CD4-positive, alpha-beta T cell (primary cell): ENCODE results near the gene PCDHGC5. TPM values are rescaled to one million over a fixed set of nuclear protein-coding genes. Genes with fewer than 3 reads are reported as not detected.

Experiments
- ATAC-seq: fragments of 200-7000 bp; cut with Tn5 transposase; one replicate; pipeline ENCODE4 v1.10.0; 2022; ENCODE audit warnings: mild to moderate bottlenecking; ENCODE audit not compliant: poor library complexity
- CTCF ChIA-PET: fragments of 350-600 bp; sonication (Branson Sonifier 250); formaldehyde crosslinking; loops from one replicate; lab custom pipeline; 2021; ENCODE audit warnings: antibody characterized with exemption, inconsistent platforms; lab: Charles Lee
- POLR2A ChIA-PET: fragments of 350-600 bp; sonication (Branson Sonifier 250); formaldehyde crosslinking; loops from one replicate; lab custom pipeline; 2021; ENCODE audit warnings: antibody characterized with exemption, inconsistent platforms; lab: Charles Lee
- DNase-seq, 14 experiments: peaks; one replicate each; pipeline ENCODE4 v3.0.0-alpha.2; 2013 to 2020; ENCODE audit warnings: mixed read lengths in 2 of 14
- H3K27ac ChIP-seq, 2 donors: one replicate each; pipeline versions ENCODE4 v1.5.1 to v1.7.0; 2013; ENCODE audit warnings: low read length in 2 of 2, low read depth in 1 of 2, mild to moderate bottlenecking in 1 of 2
- H3K27me3 ChIP-seq, 2 experiments: 1 replicate in 1 of 2; 2 replicates in 1 of 2; pipeline versions ENCODE4 v1.6.1 to v1.7.0; 2013; ENCODE audit warnings: low read length in 2 of 2, control low read depth in 1 of 2, mild to moderate bottlenecking in 1 of 2, moderate library complexity in 1 of 2; ENCODE audit not compliant: insufficient read depth in 2 of 2, control insufficient read depth in 1 of 2
- H3K36me3 ChIP-seq: one replicate; pipeline ENCODE4 v1.6.1; 2013; ENCODE audit warnings: low read length, control low read depth; ENCODE audit not compliant: insufficient read depth
- H3K4me1 ChIP-seq: one replicate; pipeline ENCODE4 v1.6.1; 2013; ENCODE audit warnings: low read length, control low read depth; ENCODE audit not compliant: insufficient read depth
- H3K4me3 ChIP-seq: one replicate; pipeline ENCODE4 v1.5.1; 2013; ENCODE audit warnings: mild to moderate bottlenecking, low read length, moderate library complexity
- H3K9me3 ChIP-seq, 2 experiments: 1 replicate in 1 of 2; 2 replicates in 1 of 2; pipeline versions ENCODE4 v1.6.1 to v1.7.0; 2013; ENCODE audit warnings: low read length in 2 of 2, mild to moderate bottlenecking in 2 of 2, control low read depth in 1 of 2, moderate library complexity in 1 of 2; ENCODE audit not compliant: control insufficient read depth in 1 of 2, insufficient read depth in 1 of 2
- H3K27ac Mint-ChIP-seq: one replicate; pipeline ENCODE4 v1.8.0; 2020; ENCODE audit warnings: mixed read lengths
- H3K27me3 Mint-ChIP-seq: one replicate; pipeline ENCODE4 v1.8.0; 2021; ENCODE audit warnings: mixed read lengths
- H3K36me3 Mint-ChIP-seq: one replicate; pipeline ENCODE4 v1.8.0; 2021; ENCODE audit warnings: low read depth, mixed read lengths
- H3K4me1 Mint-ChIP-seq: one replicate; pipeline ENCODE4 v1.8.0; 2021; ENCODE audit warnings: low read depth, mixed read lengths
- H3K4me3 Mint-ChIP-seq: one replicate; pipeline ENCODE4 v1.8.0; 2020; ENCODE audit warnings: mild to moderate bottlenecking, mixed read lengths
- H3K9me3 Mint-ChIP-seq: one replicate; pipeline ENCODE4 v1.8.0; 2020; ENCODE audit warnings: mixed read lengths
- CTCF ChIP-seq: fragments of 200-600 bp; IDR thresholded peaks from one replicate; pipeline ENCODE4 v1.8.0; 2022; ENCODE audit warnings: antibody characterized with exemption, mild to moderate bottlenecking
- intact Hi-C, 2 experiments: fragments of 100-400 bp; cut with DNase I in 1 of 2; cut with micrococcal nuclease in 1 of 2; formaldehyde crosslinking; loops; one replicate each; pipeline versions ENCODE4 v1.15.1 to v1.9.0; 2023 to 2025; cut with DNase I, micrococcal nuclease
- total RNA-seq, 174 experiments: library from RNA in 2 of 174; stranded (reverse) in 2 of 174; gene quantifications; one replicate each; pipeline ENCODE4 v1.2.3 and lab custom pipeline; 2021 to 2026

Gene PCDHGC5
- total RNA-seq, 2 experiments from 2014 or later, result not detected

GRCh38 chr5:141521244-141521781 lies 32.4 kb downstream of the PCDHGC5 start:
- DNase-seq, result peak in 2 of 14 experiments; percentile 39 to 50
- Mint-ChIP-seq H3K4me1 (peaks cover 12% of the 10 kb centered on the region), H3K9me3 (no peaks in the 10 kb centered on the region), H3K27ac (no peak overlapping the region), H3K4me3 (no peak overlapping the region), H3K27me3 (no peaks in the 10 kb centered on the region), H3K36me3 (no peaks in the 10 kb centered on the region)
- no peaks in the 10 kb centered on the region for H3K27me3 ChIP-seq
- intact Hi-C loops, result loop anchor here in 1 of 2 experiments (10.0 kb wide), 1 partner anchor 437 kb away; no protein-coding TSS in a partner anchor
- H3K27ac ChIP-seq, result no peak overlapping the region
- peaks cover 13% of the 10 kb centered on the region for H3K4me1 ChIP-seq
- POLR2A ChIA-PET, result interaction anchor here (1.0 kb wide), 1 partner anchor 9 kb away, joined by 4 read pairs; no protein-coding TSS in a partner anchor
- no peaks in the 10 kb centered on the region for H3K9me3 ChIP-seq
- ATAC-seq, result no peak
- no peak for TF ChIP-seq CTCF
- CTCF ChIA-PET, result interaction anchor here (1.0 to 2.8 kb wide), 4 partner anchors 37 to 147 kb away, joined by 3 to 10 read pairs (median 4); partner anchors contain the start of genes PCDHGB6 and PCDHGB7
- H3K36me3 ChIP-seq, result peaks cover 100% of the 10 kb centered on the region
- H3K4me3 ChIP-seq, result no peak overlapping the region

- no peaks in the 10 kb centered on the region for H3K9me3 Mint-ChIP-seq
- no peak overlapping the region for H3K27ac Mint-ChIP-seq
- no peak overlapping the region for H3K4me3 ChIP-seq
- intact Hi-C loops, result loop anchor here in 1 of 2 experiments (10.0 kb wide), 1 partner anchor 438 kb away; no protein-coding TSS in a partner anchor
- no peak overlapping the region for H3K27ac ChIP-seq
- no peak for TF ChIP-seq CTCF
- no peaks in the 10 kb centered on the region for H3K9me3 ChIP-seq
- H3K27me3 ChIP-seq, result no peaks in the 10 kb centered on the region
- H3K27me3 Mint-ChIP-seq, result no peaks in the 10 kb centered on the region
- peaks cover 100% of the 10 kb centered on the region for H3K36me3 ChIP-seq
- POLR2A ChIA-PET, result no interaction called here
- ATAC-seq (no peak), DNase-seq (no peak)
- H3K4me1 Mint-ChIP-seq, result peaks cover 12% of the 10 kb centered on the region
- H3K36me3 Mint-ChIP-seq, result no peaks in the 10 kb centered on the region
- CTCF ChIA-PET, result interaction anchor here (1.1 to 3.1 kb wide), 4 partner anchors 8 to 115 kb away, joined by 3 to 16 read pairs (median 6); partner anchors contain the start of genes PCDHGA10 and PCDHGB6
- H3K4me3 Mint-ChIP-seq, result no peak overlapping the region
- peaks cover 13% of the 10 kb centered on the region for H3K4me1 ChIP-seq
These were observed 33.4 kb downstream of the PCDHGC5 start for GRCh38 chr5:141522301-141522700.

GRCh38 chr5:141523991-141524390 lies 35.1 kb downstream of the PCDHGC5 start:
- Mint-ChIP-seq H3K9me3 (no peaks in the 10 kb centered on the region), H3K27me3 (no peaks in the 10 kb centered on the region), H3K4me3 (no peak overlapping the region), H3K4me1 (peaks cover 12% of the 10 kb centered on the region), H3K27ac (no peak overlapping the region), H3K36me3 (no peaks in the 10 kb centered on the region)
- ATAC-seq, result no peak
- peaks cover 99% of the 10 kb centered on the region for H3K36me3 ChIP-seq
- H3K4me1 ChIP-seq, result peaks cover 13% of the 10 kb centered on the region
- H3K27me3 ChIP-seq, result no peaks in the 10 kb centered on the region
- TF ChIP-seq CTCF, result no peak
- no peak overlapping the region for H3K4me3 ChIP-seq
- DNase-seq, result no peak
- H3K9me3 ChIP-seq, result no peaks in the 10 kb centered on the region
- POLR2A ChIA-PET, result interaction anchor here (0.6 to 2.1 kb wide), 4 partner anchors 9 to 704 kb away, joined by 3 to 11 read pairs (median 4); partner anchors contain the start of gene TAF7
- intact Hi-C loops, result loop anchor here (1.0 to 10.0 kb wide), 5 partner anchors 111 to 439 kb away; partner anchors contain the start of genes PCDHGA10 (in 1 of the 2) and TAF7 (in 1 of the 2)
- CTCF ChIA-PET, result interaction anchor here (1.0 to 3.1 kb wide), 12 partner anchors 10 to 204 kb away, joined by 3 to 19 read pairs (median 6); partner anchors contain the start of genes PCDHGA10, PCDHGB4 and PCDHGB5
- no peak overlapping the region for H3K27ac ChIP-seq
